Upper lobe of left lung (tissue), 4 donors: Measurements from ENCODE around the gene KDM8.

Source experiments
- CTCF ChIP-seq, 6 experiments: fragments of 450-650 bp in 4 of 6; fragments of 200-600 bp in 2 of 6; sonication (generic) in 2 of 6; IDR thresholded peaks; one replicate each; pipeline ENCODE4 v1.5.1; 2016 to 2019; ENCODE audit warnings: antibody characterized with exemption in 6 of 6
- EP300 ChIP-seq, 4 donors: sonication (generic); formaldehyde crosslinking; IDR thresholded peaks; one replicate each; pipeline ENCODE4 v1.5.1; 2017; ENCODE audit warnings: antibody characterized with exemption in 4 of 4, control low read depth in 2 of 4
- POLR2A ChIP-seq, 4 donors: fragments of 450-650 bp; IDR thresholded peaks; one replicate each; pipeline ENCODE4 v1.5.1; 2016 to 2017; ENCODE audit warnings: antibody characterized with exemption in 4 of 4, mild to moderate bottlenecking in 2 of 4
- POLR2AphosphoS5 ChIP-seq, 2 donors: sonication (generic); formaldehyde crosslinking; IDR thresholded peaks; one replicate each; pipeline ENCODE4 v1.5.1; 2017; ENCODE audit warnings: antibody characterized with exemption in 2 of 2

- TF ChIP-seq CTCF (IDR thresholded peaks at IDR 0.05): no peak
- TF ChIP-seq POLR2A (IDR thresholded peaks at IDR 0.05): no peak
- no peak for TF ChIP-seq POLR2AphosphoS5 (IDR thresholded peaks at IDR 0.05)
- no peak for TF ChIP-seq EP300 (IDR thresholded peaks at IDR 0.05)
Observed at GRCh38 chr16:27168790-27169189, 34.5 kb upstream of the KDM8 start.
